RWPE1 (cell line): ENCODE measurements around the gene ADAM23.

Experiments used
- CTCF ChIA-PET: fragments of 350-600 bp; sonication (Branson Sonifier 250); formaldehyde crosslinking; extraction: SDS; loops from one replicate; lab custom pipeline; 2021; lab: Yijun Ruan, JAX
- POLR2A ChIA-PET: fragments of 400-600 bp; formaldehyde crosslinking; extraction: SDS; loops from one replicate; lab custom pipeline; 2020; ENCODE audit warnings: antibody characterized with exemption; ENCODE audit not compliant: low non-redundant PET; lab: Yijun Ruan, JAX
- DNase-seq: peaks from one replicate; pipeline ENCODE4 v3.0.0; 2012; ENCODE audit warnings: low spot score
- H3K27ac ChIP-seq: fragments of 450-650 bp; 2 replicates; pipeline ENCODE4 v1.5.1; 2017
- CTCF ChIP-seq: fragments of 450-650 bp; conservative IDR thresholded peaks from 2 replicates; pipeline ENCODE4 v1.5.1; 2017; ENCODE audit warnings: low read depth, mild to moderate bottlenecking

ADAM23 gene

GRCh38 chr2:206615417-206616089 is 172.2 kb downstream of the ADAM23 start:
- TF ChIP-seq CTCF: no peak
- CTCF ChIA-PET: no interaction called here

GRCh38 chr2:206616151-206616550 is 172.8 kb downstream of the ADAM23 start:
- peak; percentile 26 for DNase-seq
- H3K27ac ChIP-seq: no peak overlapping the region
- ChIA-PET POLR2A (no interaction called here), CTCF (no interaction called here)
- TF ChIP-seq CTCF: no peak

More at GRCh38 chr2:206615417-206616089, 172.2 kb downstream of the ADAM23 start:
- no peak for DNase-seq
- H3K27ac ChIP-seq: no peak overlapping the region
- POLR2A ChIA-PET: no interaction called here

- no peak for DNase-seq
- no peak overlapping the region for H3K27ac ChIP-seq
- no peak for TF ChIP-seq CTCF
- ChIA-PET CTCF (interaction anchor here (0.6 to 0.7 kb wide), 2 partner anchors 40 to 162 kb away, joined by 3 read pairs; no protein-coding TSS in a partner anchor), POLR2A (no interaction called here)
Measured at GRCh38 chr2:206619011-206619410, 175.7 kb downstream of the ADAM23 start.

GRCh38 chr2:206626108-206626507 is 182.8 kb downstream of the ADAM23 start:
- DNase-seq: no peak
- CTCF ChIA-PET: no interaction called here
- POLR2A ChIA-PET: no interaction called here

GRCh38 chr2:206627632-206628031 is 184.3 kb downstream of the ADAM23 start:
- POLR2A ChIA-PET: no interaction called here
- no peak overlapping the region for H3K27ac ChIP-seq
- no peak for DNase-seq
- no peak for TF ChIP-seq CTCF
- CTCF ChIA-PET: no interaction called here

More at GRCh38 chr2:206626108-206626507, 182.8 kb downstream of the ADAM23 start:
- no peak overlapping the region for H3K27ac ChIP-seq
- no peak for TF ChIP-seq CTCF

- ChIA-PET CTCF (interaction anchor here (0.6 kb wide), 1 partner anchor 386 kb away, joined by 3 read pairs; no protein-coding TSS in a partner anchor), POLR2A (no interaction called here)
- TF ChIP-seq CTCF: no peak
- H3K27ac ChIP-seq: no peak overlapping the region
- DNase-seq: no peak
Measured at GRCh38 chr2:206631340-206631739, 188.0 kb downstream of the ADAM23 start.
